NCI-H82 treated with DMSO at 0.1 percent for 48 hours (cell line): ENCODE data around the gene ITGB7.
"Not testable (repeated sequence)": the region's sequence is repeated elsewhere in the genome, so short reads cannot be mapped to it uniquely, and the experiment has no call there.

Experiments used
- DNase-seq: peaks from one replicate; lab custom pipeline; 2025; ENCODE audit not compliant: unreplicated experiment; lab: John Stamatoyannopoulos, UW

The ITGB7 gene

GRCh38 chr12:53217051-53217930, 10.2 kb upstream of the ITGB7 start:
- DNase-seq: no peak

GRCh38 chr12:53215497-53215896, 8.4 kb upstream of the ITGB7 start:
- no peak for DNase-seq

- no peak for DNase-seq
Measured at GRCh38 chr12:53214687-53215455, 7.8 kb upstream of the ITGB7 start.

- DNase-seq: no peak
Measured at GRCh38 chr12:53214221-53214620, 7.2 kb upstream of the ITGB7 start.

GRCh38 chr12:53213348-53213747, 6.3 kb upstream of the ITGB7 start:
- DNase-seq: peak; percentile 66

GRCh38 chr12:53212931-53213330, 5.9 kb upstream of the ITGB7 start:
- no peak for DNase-seq

GRCh38 chr12:53211476-53212381, 4.7 kb upstream of the ITGB7 start:
- DNase-seq: no peak

- DNase-seq: no peak
Measured at GRCh38 chr12:53210843-53211242, 3.8 kb upstream of the ITGB7 start.

- DNase-seq: no peak
Measured at GRCh38 chr12:53208877-53209463, 1.9 kb upstream of the ITGB7 start.

- peak; percentile 86 for DNase-seq
Measured at GRCh38 chr12:53208435-53208834, 1.4 kb upstream of the ITGB7 start.

GRCh38 chr12:53205747-53206419, 1.2 kb downstream of the ITGB7 start:
- no peak for DNase-seq

GRCh38 chr12:53204351-53204750, 2.7 kb downstream of the ITGB7 start:
- DNase-seq: no peak

GRCh38 chr12:53202316-53202715, 4.7 kb downstream of the ITGB7 start:
- DNase-seq: not testable (repeated sequence)

GRCh38 chr12:53201639-53202038, 5.4 kb downstream of the ITGB7 start:
- no peak for DNase-seq

GRCh38 chr12:53201177-53201541, 5.9 kb downstream of the ITGB7 start:
- no peak for DNase-seq

- no peak for DNase-seq
Measured at GRCh38 chr12:53200458-53201176, 6.4 kb downstream of the ITGB7 start.

GRCh38 chr12:53200107-53200457, 7.0 kb downstream of the ITGB7 start:
- DNase-seq: no peak

GRCh38 chr12:53199700-53200099, 7.4 kb downstream of the ITGB7 start:
- DNase-seq: no peak

GRCh38 chr12:53198486-53199110, 8.5 kb downstream of the ITGB7 start:
- no peak for DNase-seq
